RKO (cell line): ENCODE results near the gene PHLPP1.

Source experiments
- DNase-seq: peaks from one replicate; pipeline ENCODE4 v3.0.0-alpha.2; 2016; ENCODE audit warnings: low spot score

The PHLPP1 gene

GRCh38 chr18:63016270-63016669 lies 300.9 kb downstream of the PHLPP1 start:
- DNase-seq: peak; percentile 63

GRCh38 chr18:63017076-63017475 lies 301.7 kb downstream of the PHLPP1 start:
- DNase-seq: no peak

- no peak for DNase-seq
Measured at GRCh38 chr18:63017977-63018376, 302.6 kb downstream of the PHLPP1 start.

GRCh38 chr18:63022429-63023022 lies 307.2 kb downstream of the PHLPP1 start:
- no peak for DNase-seq

GRCh38 chr18:63025251-63026090 lies 310.1 kb downstream of the PHLPP1 start:
- no peak for DNase-seq

- DNase-seq: no peak
Measured at GRCh38 chr18:63028380-63028779, 313.0 kb downstream of the PHLPP1 start.
